Liver (tissue), 10 donors: ENCODE results near the gene HIKESHI. TPM values are rescaled to one million over a fixed set of nuclear protein-coding genes. Genes with fewer than 3 reads are reported as not detected.

Experiments
- DNase-seq: peaks from one replicate; pipeline ENCODE4 v3.0.0-alpha.2; 2017; ENCODE audit warnings: low spot score
- H3K27ac ChIP-seq, 2 donors: one replicate each; pipeline ENCODE4 v1.7.0; 2013; ENCODE audit warnings: inconsistent platforms in 2 of 2, low read length in 2 of 2, control low read depth in 1 of 2, low read depth in 1 of 2, mild to moderate bottlenecking in 1 of 2
- H3K27me3 ChIP-seq, 4 donors: one replicate each; pipeline versions ENCODE4 v1.6.1 to v1.7.0; 2013; ENCODE audit warnings: low read length in 3 of 4, inconsistent platforms in 1 of 4, mild to moderate bottlenecking in 1 of 4, moderate library complexity in 1 of 4; ENCODE audit not compliant: control insufficient read depth in 4 of 4, insufficient read depth in 4 of 4
- H3K36me3 ChIP-seq, 4 donors: one replicate each; pipeline versions ENCODE4 v1.6.1 to v1.7.0; 2013; ENCODE audit warnings: low read length in 3 of 4, mild to moderate bottlenecking in 3 of 4, low read depth in 1 of 4, moderate library complexity in 1 of 4; ENCODE audit not compliant: control insufficient read depth in 4 of 4, insufficient read depth in 3 of 4
- H3K4me1 ChIP-seq, 4 donors: one replicate each; pipeline versions ENCODE4 v1.6.1 to v1.7.0; 2013; ENCODE audit warnings: low read length in 3 of 4, mild to moderate bottlenecking in 3 of 4, moderate library complexity in 1 of 4; ENCODE audit not compliant: control insufficient read depth in 4 of 4, insufficient read depth in 4 of 4
- H3K4me3 ChIP-seq, 3 donors: one replicate each; pipeline versions ENCODE4 v1.6.1 to v1.7.0; 2013; ENCODE audit warnings: low read length in 3 of 3, control low read depth in 1 of 3, low read depth in 1 of 3, mild to moderate bottlenecking in 1 of 3
- H3K9ac ChIP-seq, 2 donors: one replicate each; pipeline ENCODE4 v1.7.0; 2013; ENCODE audit warnings: low read length in 2 of 2, mild to moderate bottlenecking in 2 of 2, moderate library complexity in 2 of 2, control low read depth in 1 of 2, low read depth in 1 of 2
- H3K9me3 ChIP-seq, 4 donors: one replicate each; pipeline versions ENCODE4 v1.6.1 to v1.7.0; 2013; ENCODE audit warnings: low read length in 3 of 4; ENCODE audit not compliant: control insufficient read depth in 4 of 4
- ATF3 ChIP-seq: IDR thresholded peaks from 2 replicates; pipeline ENCODE4 v1.6.1; 2016; ENCODE audit warnings: antibody characterized with exemption
- CTCF ChIP-seq: fragments of 150-350 bp; IDR thresholded peaks from 2 replicates; pipeline ENCODE4 v1.5.1; 2017; ENCODE audit warnings: improper control_type of control experiment, low read depth, low read length; ENCODE audit not compliant: missing input control
- EGR1 ChIP-seq, 2 donors: IDR thresholded peaks; 2 replicates each; pipeline ENCODE4 v1.6.1; 2016 to 2018; ENCODE audit warnings: antibody characterized with exemption in 2 of 2, low read depth in 2 of 2
- FOXA1 ChIP-seq: IDR thresholded peaks from 2 replicates; pipeline ENCODE4 v1.6.1; 2016; ENCODE audit warnings: antibody characterized with exemption
- FOXA2 ChIP-seq: IDR thresholded peaks from 2 replicates; pipeline ENCODE4 v1.6.1; 2016; ENCODE audit warnings: antibody characterized with exemption
- GABPA ChIP-seq, 2 donors: IDR thresholded peaks in 1 of 2; conservative IDR thresholded peaks in 1 of 2; 2 replicates each; pipeline ENCODE4 v1.6.1; 2016; ENCODE audit warnings: antibody characterized with exemption in 2 of 2, mild to moderate bottlenecking in 1 of 2, moderate library complexity in 1 of 2
- HNF4A ChIP-seq, 2 donors: conservative IDR thresholded peaks; 2 replicates each; pipeline ENCODE4 v1.6.1; 2016; ENCODE audit warnings: antibody characterized with exemption in 2 of 2, mild to moderate bottlenecking in 2 of 2
- HNF4G ChIP-seq: IDR thresholded peaks from 2 replicates; pipeline ENCODE4 v1.6.1; 2016; ENCODE audit warnings: antibody characterized with exemption
- JUND ChIP-seq, 2 donors: IDR thresholded peaks; 2 replicates each; pipeline ENCODE4 v1.6.1; 2016; ENCODE audit warnings: antibody characterized with exemption in 2 of 2
- MAX ChIP-seq: IDR thresholded peaks from 2 replicates; pipeline ENCODE4 v1.6.1; 2016; ENCODE audit warnings: antibody characterized with exemption
- NR2F2 ChIP-seq: IDR thresholded peaks from 2 replicates; pipeline ENCODE4 v1.6.1; 2016; ENCODE audit warnings: antibody characterized with exemption
- RAD21 ChIP-seq, 2 donors: IDR thresholded peaks; 2 replicates each; pipeline ENCODE4 v1.6.1; 2016; ENCODE audit warnings: antibody characterized with exemption in 2 of 2, mild to moderate bottlenecking in 2 of 2
- REST ChIP-seq: IDR thresholded peaks from 2 replicates; pipeline ENCODE4 v1.6.1; 2016; ENCODE audit warnings: antibody characterized with exemption, mild to moderate bottlenecking
- RXRA ChIP-seq, 2 donors: IDR thresholded peaks; 2 replicates each; pipeline ENCODE4 v1.6.1; 2017 to 2018; ENCODE audit warnings: antibody characterized with exemption in 2 of 2, mild to moderate bottlenecking in 1 of 2
- SP1 ChIP-seq: IDR thresholded peaks from 2 replicates; pipeline ENCODE4 v1.6.1; 2018; ENCODE audit warnings: antibody characterized with exemption, mild to moderate bottlenecking
- TAF1 ChIP-seq: conservative IDR thresholded peaks from 2 replicates; pipeline ENCODE4 v1.6.1; 2016; ENCODE audit warnings: antibody characterized with exemption, mild to moderate bottlenecking
- YY1 ChIP-seq: IDR thresholded peaks from 2 replicates; pipeline ENCODE4 v1.6.1; 2016; ENCODE audit warnings: antibody characterized with exemption, mild to moderate bottlenecking
- ZBTB33 ChIP-seq: IDR thresholded peaks from 2 replicates; pipeline ENCODE4 v1.6.1; 2016; ENCODE audit warnings: antibody characterized with exemption
- whole genome bisulfite sequencing: extraction: QIAGEN DNeasy Blood & Tissue Kit; methylation state at CpG from one replicate; pipeline ENCODE4 v1.1.7; 2013; 5-methylcytosine and 5-hydroxymethylcytosine counted together
- polyA plus RNA-seq, 2 donors: library from polyadenylated mRNA; stranded (reverse) in 1 of 2; unstranded in 1 of 2; fragments of 200-250 nt in 1 of 2; fragments of >200 nt in 1 of 2; fragmentation: Nextera tagmentation in 1 of 2; extraction: Ambion mirVana in 1 of 2; gene quantifications; one replicate each; pipeline versions ENCODE4 v1.2.1 to v1.2.3, GENCODE V29; 2013 to 2015
- small RNA-seq: library from RNA; depleted of rRNA; stranded (forward); fragments of <200 nt; gene quantifications from one replicate; pipeline ENCODE3, GENCODE V24; 2014
- total RNA-seq, 2 donors: library from RNA; depleted of rRNA; stranded (reverse); fragments of >200 nt; gene quantifications; one replicate each; pipeline ENCODE4 v1.2.3, GENCODE V29; 2014
- donor health status: healthy.
- donor health status: healthy.
- donor health status: healthy.
- donor health status: healthy.
- donor health status: healthy.

The HIKESHI gene
- total and polyA plus RNA-seq, 4 donors = 13.3 to 23.3 (median 20.3) TPM

GRCh38 chr11:86395061-86395551 lies 93.1 kb downstream of the HIKESHI start:
- no peak overlapping the region for H3K9ac ChIP-seq
- H3K36me3 ChIP-seq = no peaks in the 10 kb centered on the region
- no peaks in the 10 kb centered on the region for H3K27me3 ChIP-seq
- H3K9me3 ChIP-seq = no peaks in the 10 kb centered on the region
- no peaks in the 10 kb centered on the region for H3K4me1 ChIP-seq
- TF ChIP-seq HNF4G (no peak), ATF3 (no peak), MAX (no peak), FOXA1 (no peak), FOXA2 (no peak), GABPA (IDR thresholded peaks at IDR 0.05 in 1 of 2, conservative IDR thresholded peaks at IDR 0.05 in 1 of 2) (no peak), ZBTB33 (no peak), RXRA (IDR thresholded peaks at IDR 0.05) (no peak), JUND (IDR thresholded peaks at IDR 0.05) (no peak), RAD21 (IDR thresholded peaks at IDR 0.05) (no peak), NR2F2 (no peak), HNF4A (conservative IDR thresholded peaks at IDR 0.05) (no peak), TAF1 (no peak), CTCF (no peak), YY1 (no peak), SP1 (no peak), REST (no peak), EGR1 (IDR thresholded peaks at IDR 0.05; ENCODE audit: low read depth in 2 of 2) (no peak)
- no peak for DNase-seq
- no peak overlapping the region for H3K4me3 ChIP-seq
- no peak overlapping the region for H3K27ac ChIP-seq
- WGBS = 71% methylated on average over 6 of the region's 6 CpGs

Small RNA genes within 50 kb of the gene (small RNA-seq; reads per million reads assigned to genes)
- gene RN7SL225P = not detected

Other genes with a start within 250 kb of the HIKESHI start
- gene PICALM, start 233.2 kb upstream of the HIKESHI start, total RNA-seq = 100 to 1,000 TPM; 169 to 317 TPM
- 10 to 100 TPM; 19.3 to 46.8 TPM for gene PICALM, start 233.2 kb upstream of the HIKESHI start, polyA plus RNA-seq
- 10 to 100 TPM; 10.0 to 17.1 TPM for gene EED, start 57.5 kb upstream of the HIKESHI start, total RNA-seq
- 1 to 10 TPM; 5.4 to 6.3 TPM for gene EED, start 57.5 kb upstream of the HIKESHI start, polyA plus RNA-seq
- 1 to 10 TPM in 1 of 2 donors, under 1 TPM in 1; 0.67 to 1.1 TPM for gene CCDC81, start 72.6 kb downstream of the HIKESHI start, total RNA-seq
- under 1 TPM in 1 of 2 donors, not detected in 1; 0.32 TPM for gene CCDC81, start 72.6 kb downstream of the HIKESHI start, polyA plus RNA-seq